Measurements from ENCODE around the gene PROSER2. TPM values are rescaled to one million over a fixed set of nuclear protein-coding genes. Genes with fewer than 3 reads are reported as not detected.
A peak's percentile ranks its signal among the peaks of the same experiment; 100 is the strongest.

Gene PROSER2
- total and polyA plus RNA-seq, 9 of the 15 experiments (the other 6 are each of a cell fraction or from before 2014, with no cell fraction given) = 0.62 to 14.8 (median 2.9) TPM

DNA sequence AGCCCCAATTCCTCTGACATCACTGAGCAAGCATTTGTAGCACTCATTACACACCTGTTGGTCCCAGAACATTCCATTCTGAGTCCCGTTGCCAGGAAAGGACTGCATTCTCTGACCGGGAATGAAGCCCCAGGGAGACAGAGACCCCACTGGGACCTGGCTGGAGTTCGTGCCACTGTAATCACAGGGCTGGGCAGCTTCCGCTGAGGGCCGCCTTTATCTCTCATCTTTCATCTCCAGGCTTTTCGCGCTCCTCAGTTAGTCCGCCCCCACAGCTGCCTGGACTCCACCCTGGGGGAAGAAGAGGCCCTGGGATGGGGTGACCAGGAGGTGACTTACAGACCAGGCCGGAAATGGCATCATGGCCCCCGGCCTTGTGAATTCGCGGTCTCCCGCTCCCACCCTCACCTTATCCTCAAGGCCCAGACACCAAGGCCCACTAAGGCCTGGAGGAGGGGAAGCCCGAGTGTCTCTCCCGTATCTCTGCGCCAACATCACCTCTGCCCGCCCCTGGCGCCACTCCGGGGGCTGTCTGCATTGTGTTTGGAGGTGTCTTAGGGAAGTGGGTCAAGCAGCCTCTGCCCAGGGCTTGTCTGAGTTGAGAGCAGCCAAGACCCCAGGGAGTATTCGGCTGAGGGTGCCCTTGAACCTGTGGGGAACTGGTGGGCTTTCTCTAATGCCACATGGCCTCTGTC is 75.4 kb downstream of the PROSER2 start (continued):
- TF ChIP-seq NFIX (CRISPR knock-in tag; IDR thresholded peaks at IDR 0.05; ENCODE audit: low read depth) = no peak
- TF ChIP-seq PURB (CRISPR knock-in tag; IDR thresholded peaks at IDR 0.05; ENCODE audit: low read depth) = no peak
- TF ChIP-seq CEBPB (tag; IDR thresholded peaks at IDR 0.05) = no peak
- TF ChIP-seq NFXL1 (CRISPR knock-in tag; IDR thresholded peaks at IDR 0.05) = 0 out of 2 replicates have a peak, but pooled peaks have one; percentile 53
- TF ChIP-seq SIN3B (IDR thresholded peaks at IDR 0.05; ENCODE audit: low read depth) = no peak
- TF ChIP-seq HIVEP1 (CRISPR knock-in tag; IDR thresholded peaks at IDR 0.05) = 0 out of 2 replicates have a peak, but pooled peaks have one; percentile 55
- no peak for TF ChIP-seq XRCC4 (IDR thresholded peaks at IDR 0.05; ENCODE audit: extremely low read depth, insufficient read depth, insufficient read length)
- peak; percentile 88 for TF ChIP-seq MEIS2 (IDR thresholded peaks at IDR 0.05; ENCODE audit: partially characterized antibody)
- no peak for TF ChIP-seq TGIF2 (CRISPR knock-in tag; IDR thresholded peaks at IDR 0.05)
- no peak for TF ChIP-seq U2AF1 (optimal IDR thresholded peaks at IDR 0.05; ENCODE audit: low read depth, low read length)
- TF ChIP-seq SLC30A9 (CRISPR knock-in tag; IDR thresholded peaks at IDR 0.05) = no peak
- TF ChIP-seq STAT5A (IDR thresholded peaks at IDR 0.05; ENCODE audit: borderline replicate concordance, low read length) = peak; percentile 32; the same call in 1 of the 2 replicates
- TF ChIP-seq E2F6 (IDR thresholded peaks at IDR 0.05; ENCODE audit: borderline replicate concordance in 1 of 2, extremely low read depth in 1 of 2, insufficient read depth in 1 of 2, insufficient read length in 1 of 2, low read depth in 1 of 2, low read length in 1 of 2, poor library complexity in 1 of 2, severe bottlenecking in 1 of 2) = peak; percentile 65 to 78
- TF ChIP-seq TAF15 (IDR thresholded peaks at IDR 0.05; ENCODE audit: low read depth, low read length) = no peak
- peak; percentile 5 for TF ChIP-seq PYGO2 (tag; IDR thresholded peaks at IDR 0.05)
- peak; percentile 44; the same call in 1 of the 2 replicates for TF ChIP-seq ZNF431 (CRISPR knock-in tag; IDR thresholded peaks at IDR 0.05)
- no peak for TF ChIP-seq HOXB6 (CRISPR knock-in tag; IDR thresholded peaks at IDR 0.05; ENCODE audit: borderline replicate concordance)
- TF ChIP-seq NCOA6 (IDR thresholded peaks at IDR 0.05) = no peak
- TF ChIP-seq FOXJ2 (tag; IDR thresholded peaks at IDR 0.05) = no peak
- no peak for TF ChIP-seq HEY1 (CRISPR knock-in tag; IDR thresholded peaks at IDR 0.05; ENCODE audit: borderline replicate concordance)
- TF ChIP-seq, protein P1, sequence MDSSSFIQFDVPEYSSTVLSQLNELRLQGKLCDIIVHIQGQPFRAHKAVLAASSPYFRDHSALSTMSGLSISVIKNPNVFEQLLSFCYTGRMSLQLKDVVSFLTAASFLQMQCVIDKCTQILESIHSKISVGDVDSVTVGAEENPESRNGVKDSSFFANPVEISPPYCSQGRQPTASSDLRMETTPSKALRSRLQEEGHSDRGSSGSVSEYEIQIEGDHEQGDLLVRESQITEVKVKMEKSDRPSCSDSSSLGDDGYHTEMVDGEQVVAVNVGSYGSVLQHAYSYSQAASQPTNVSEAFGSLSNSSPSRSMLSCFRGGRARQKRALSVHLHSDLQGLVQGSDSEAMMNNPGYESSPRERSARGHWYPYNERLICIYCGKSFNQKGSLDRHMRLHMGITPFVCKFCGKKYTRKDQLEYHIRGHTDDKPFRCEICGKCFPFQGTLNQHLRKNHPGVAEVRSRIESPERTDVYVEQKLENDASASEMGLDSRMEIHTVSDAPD (CRISPR knock-in tag; IDR thresholded peaks at IDR 0.05) = no peak
- TF ChIP-seq ZNF324 (CRISPR knock-in tag; IDR thresholded peaks at IDR 0.05) = no peak
- no peak for TF ChIP-seq BDP1 (IDR thresholded peaks at IDR 0.05; ENCODE audit: insufficient read depth, insufficient read length)
- TF ChIP-seq PTBP1 (IDR thresholded peaks at IDR 0.05; ENCODE audit: low read depth, low read length) = no peak
- no peak for TF ChIP-seq ZNF445 (CRISPR knock-in tag; IDR thresholded peaks at IDR 0.05; ENCODE audit: low read depth)
- no peak for TF ChIP-seq ILF3 (IDR thresholded peaks at IDR 0.05; ENCODE audit: borderline replicate concordance)
